AG10803 (cell line): Measurements from ENCODE around the gene UMAD1.

ENCODE experiments used
- DNase-seq: peaks from one replicate; pipeline ENCODE4 v3.0.0; 2010; ENCODE audit warnings: low read depth
- H3K4me3 ChIP-seq: 2 replicates; pipeline ENCODE4 v1.5.1; 2011; ENCODE audit warnings: mild to moderate bottlenecking, low read length, control low read depth
- CTCF ChIP-seq: conservative IDR thresholded peaks from 2 replicates; pipeline ENCODE4 v1.5.1; 2011; ENCODE audit warnings: mild to moderate bottlenecking, low read length, control low read depth, inconsistent platforms

The UMAD1 gene

DNA sequence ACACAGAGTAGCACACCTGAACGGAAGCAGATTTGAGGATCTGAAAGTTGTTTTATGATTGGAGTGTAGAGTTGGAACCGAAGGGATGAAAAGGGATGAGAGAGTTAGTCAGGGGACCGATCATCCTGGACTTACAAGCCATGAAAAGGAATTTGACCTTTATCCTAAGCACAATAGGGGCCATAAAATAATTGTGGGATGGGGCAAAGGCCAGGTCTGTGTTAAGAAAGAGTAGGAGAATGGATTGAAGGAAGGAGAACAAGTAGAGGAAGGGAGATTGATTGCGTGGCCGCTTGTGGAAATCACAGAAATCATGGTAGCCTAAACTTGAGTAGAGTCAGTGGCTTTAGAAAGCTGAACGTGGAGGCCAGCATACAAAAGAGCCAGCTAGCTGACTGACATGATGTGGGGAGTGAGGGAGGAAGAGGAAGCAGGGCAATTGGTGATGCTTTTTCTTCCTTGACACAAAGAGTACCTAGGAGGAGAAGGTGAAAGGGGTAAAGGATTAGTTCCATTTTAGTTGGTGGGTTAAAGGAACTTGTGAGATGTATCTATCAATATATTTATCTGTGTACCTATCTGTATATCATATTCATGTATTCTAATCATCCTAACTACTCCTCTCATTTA lies 144.9 kb downstream of the UMAD1 start:
- DNase-seq = no peak
- TF ChIP-seq CTCF = no peak
- H3K4me3 ChIP-seq = no peak overlapping the region

DNA sequence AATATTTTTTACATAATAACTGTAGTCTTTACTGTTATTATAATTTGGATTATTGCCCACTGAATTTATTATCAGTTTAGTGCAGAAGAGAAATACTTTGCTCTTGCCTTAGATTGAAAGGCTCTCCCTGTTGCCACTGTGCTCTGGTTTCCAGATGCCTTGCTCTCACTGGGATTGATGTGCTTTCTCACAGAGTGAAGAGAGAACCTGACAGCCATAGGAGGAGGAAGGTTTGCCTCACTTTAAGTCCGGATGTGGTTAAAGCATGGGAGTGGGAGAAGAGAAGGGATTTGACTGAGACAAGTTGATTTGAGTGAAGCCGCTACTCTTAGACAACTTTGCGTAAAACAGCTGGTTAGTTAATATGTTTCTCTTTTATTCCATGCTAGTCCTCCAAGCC lies 146.0 kb downstream of the UMAD1 start:
- no peak overlapping the region for H3K4me3 ChIP-seq
- no peak for TF ChIP-seq CTCF
- DNase-seq = no peak

GRCh38 chr7:7789551-7789988 lies 149.0 kb downstream of the UMAD1 start:
- no peak for DNase-seq
- no peak for TF ChIP-seq CTCF
- H3K4me3 ChIP-seq = no peak overlapping the region

GRCh38 chr7:7790041-7790741 lies 149.6 kb downstream of the UMAD1 start:
- no peak overlapping the region for H3K4me3 ChIP-seq
- TF ChIP-seq CTCF = no peak
- DNase-seq = peak; percentile 50

- H3K4me3 ChIP-seq = no peak overlapping the region
- peak; percentile 60 for DNase-seq
- TF ChIP-seq CTCF = no peak
These were observed 151.0 kb downstream of the UMAD1 start for GRCh38 chr7:7791523-7791922.

DNA sequence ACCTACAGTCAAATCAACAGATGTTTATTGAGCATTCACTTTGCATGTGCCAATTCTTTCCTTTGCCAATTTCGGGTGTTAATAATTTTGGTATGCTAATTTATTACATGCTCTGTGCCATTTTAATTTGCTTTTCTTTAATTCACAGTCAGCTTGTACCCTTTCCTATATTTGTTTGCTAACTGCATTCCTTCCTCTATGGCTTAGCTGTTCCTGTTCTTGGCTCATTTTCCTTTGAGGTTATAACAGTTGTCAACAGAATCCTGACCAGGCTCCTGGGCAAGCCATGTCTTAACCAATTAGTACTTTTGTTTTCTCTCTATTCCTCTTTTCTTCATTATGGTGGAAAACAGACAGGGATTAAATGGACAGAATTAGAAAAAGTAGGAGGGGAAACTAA lies 151.5 kb downstream of the UMAD1 start:
- DNase-seq = peak; percentile 61
- H3K4me3 ChIP-seq = no peak overlapping the region
- no peak for TF ChIP-seq CTCF

DNA sequence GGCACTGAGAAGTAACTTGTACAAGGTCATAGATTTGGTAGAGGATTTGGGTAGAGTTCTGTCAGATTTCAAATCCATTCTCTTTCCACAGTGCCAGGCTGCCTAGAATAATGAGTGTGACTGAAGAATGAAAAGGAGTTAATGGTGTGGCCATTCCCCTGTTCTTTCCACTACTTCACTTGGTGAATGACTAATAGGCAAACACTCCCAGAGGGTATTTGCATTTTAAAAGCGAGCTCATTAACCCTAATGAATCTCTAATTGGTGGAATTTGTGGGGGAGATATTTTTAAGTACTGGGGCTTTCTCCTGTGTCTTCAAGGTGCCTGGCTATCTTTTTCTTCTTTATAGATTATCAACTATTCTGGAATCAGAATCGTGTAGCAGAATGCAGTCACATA lies 152.7 kb downstream of the UMAD1 start:
- DNase-seq = no peak
- TF ChIP-seq CTCF = no peak
- H3K4me3 ChIP-seq = no peak overlapping the region
